T-helper 1 cell treated with Interleukin-12 subunit alpha and Interleukin-12 subunit beta and Interleukin-4 antibody, amounts not matched to agents 30 μg/mL and 1 μg/mL, for 36 hours (primary cell): ENCODE data around the gene SLC12A7.

Experiments used
- H3K27ac Mint-ChIP-seq: one replicate; pipeline ENCODE4 v1.8.0; 2021; ENCODE audit warnings: mild to moderate bottlenecking, mixed read lengths
- H3K27me3 Mint-ChIP-seq: one replicate; pipeline ENCODE4 v1.8.0; 2021; ENCODE audit warnings: low read depth, mixed read lengths
- H3K36me3 Mint-ChIP-seq: one replicate; pipeline ENCODE4 v1.8.0; 2021; ENCODE audit warnings: low read depth, mixed read lengths
- H3K4me1 Mint-ChIP-seq: one replicate; pipeline ENCODE4 v1.8.0; 2021; ENCODE audit warnings: low read depth, mixed read lengths
- H3K4me3 Mint-ChIP-seq: one replicate; pipeline ENCODE4 v1.8.0; 2021; ENCODE audit warnings: mild to moderate bottlenecking, moderate library complexity, mixed read lengths
- H3K9me3 Mint-ChIP-seq: one replicate; pipeline ENCODE4 v1.8.0; 2021; ENCODE audit warnings: mixed read lengths

The SLC12A7 gene

DNA sequence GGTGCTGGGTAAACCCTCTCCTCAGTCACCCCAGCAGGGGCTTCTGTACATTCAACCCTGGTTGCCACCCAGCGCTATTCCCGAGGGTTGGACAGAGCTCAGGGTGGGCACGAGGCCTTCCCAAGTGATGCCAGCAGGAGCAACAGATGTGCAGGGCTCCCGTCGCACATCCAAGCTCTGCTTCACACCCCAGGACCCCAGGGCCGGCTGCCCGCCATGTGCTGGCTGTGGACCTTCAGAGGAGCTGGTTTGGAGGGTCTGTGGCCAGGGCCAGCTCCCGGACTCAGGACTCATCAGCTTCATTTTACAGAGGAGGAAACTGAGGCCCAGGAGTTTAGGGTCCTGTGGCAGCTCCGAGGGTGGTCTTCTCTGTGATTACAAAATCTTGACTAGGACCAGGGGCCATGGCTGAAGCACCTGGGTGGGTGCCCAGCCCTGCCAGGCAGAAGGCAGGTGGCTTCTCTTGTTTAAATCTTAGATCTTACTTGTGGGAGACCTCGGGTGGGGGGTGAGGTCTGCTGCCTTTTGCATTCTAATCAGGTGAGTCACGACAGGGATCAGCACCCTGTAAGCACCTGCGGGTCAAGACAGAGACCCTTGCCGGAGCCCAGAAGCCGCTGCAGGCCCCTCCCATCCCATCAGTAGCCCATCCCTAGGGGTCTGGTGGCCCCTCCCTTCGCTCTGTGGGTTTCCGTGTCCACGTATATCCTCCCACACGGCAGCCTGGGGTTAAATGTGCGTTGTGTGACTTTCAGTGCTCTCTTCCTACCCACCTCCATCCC, 2.1 kb upstream of the SLC12A7 start:
- Mint-ChIP-seq H3K36me3 (peaks cover 3% of the 10 kb centered on the region), H3K4me3 (no peak overlapping the region), H3K9me3 (no peaks in the 10 kb centered on the region), H3K27ac (no peak overlapping the region), H3K4me1 (peaks cover 9% of the 10 kb centered on the region), H3K27me3 (no peaks in the 10 kb centered on the region)

DNA sequence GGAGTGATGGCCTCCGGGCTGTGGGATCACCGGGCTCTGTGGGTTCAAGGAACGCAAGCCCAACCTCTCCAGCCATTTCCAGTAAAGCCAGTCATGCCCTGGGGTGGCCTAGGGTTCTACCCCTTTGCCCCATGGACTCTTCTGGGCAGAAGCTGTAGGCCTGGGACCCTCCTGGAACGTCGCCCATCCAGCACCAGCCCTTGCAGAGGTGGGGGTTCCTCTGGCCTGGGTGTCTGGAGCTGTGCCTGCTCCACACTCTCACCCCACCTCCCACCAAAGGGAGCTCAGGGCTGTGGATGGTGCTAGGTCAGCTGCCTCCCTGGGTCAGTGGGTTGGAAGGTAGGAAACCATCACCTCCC, 1.4 kb upstream of the SLC12A7 start:
- Mint-ChIP-seq H3K4me3 (peak overlapping the region; percentile 31), H3K36me3 (peaks cover 3% of the 10 kb centered on the region), H3K4me1 (peaks cover 13% of the 10 kb centered on the region), H3K9me3 (no peaks in the 10 kb centered on the region), H3K27ac (no peak overlapping the region), H3K27me3 (no peaks in the 10 kb centered on the region)

DNA sequence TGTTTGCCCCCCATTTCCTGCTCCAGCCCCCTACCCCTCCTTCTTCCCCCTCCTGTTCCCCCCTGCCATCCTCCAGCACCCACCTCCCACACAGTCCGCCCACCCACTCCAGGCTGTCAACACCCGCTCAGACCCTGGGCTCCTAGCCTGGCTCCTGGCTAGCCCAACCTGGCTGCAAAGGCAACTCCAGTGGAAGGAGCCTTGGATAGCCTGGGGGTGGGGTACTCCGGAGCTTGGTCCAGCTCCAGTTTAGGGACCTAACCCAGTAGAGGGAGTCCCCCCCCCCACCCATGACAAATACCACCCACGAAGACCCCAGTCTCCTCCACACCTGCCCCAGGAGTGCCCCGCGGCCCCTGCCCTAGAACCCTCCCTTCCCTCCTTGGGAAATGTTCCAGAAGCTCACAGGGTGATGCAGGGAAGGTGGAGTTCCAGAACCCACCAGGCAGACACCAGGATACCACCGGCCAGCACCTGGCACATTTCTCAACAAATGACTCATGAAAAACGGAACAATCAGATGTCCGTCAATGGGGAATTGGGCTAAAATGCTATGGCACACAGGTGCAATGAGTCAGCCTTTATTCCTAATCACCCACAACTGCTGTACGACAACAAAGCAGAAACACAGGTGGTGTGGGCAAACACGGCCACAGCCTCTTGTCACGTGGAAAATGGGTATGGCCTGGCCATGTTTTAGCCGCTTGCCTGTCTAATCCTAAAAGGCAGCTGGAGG, 901 bp upstream of the SLC12A7 start:
- Mint-ChIP-seq H3K9me3 (no peaks in the 10 kb centered on the region), H3K4me3 (peak overlapping the region; percentile 31), H3K27me3 (no peaks in the 10 kb centered on the region), H3K4me1 (peaks cover 17% of the 10 kb centered on the region), H3K27ac (no peak overlapping the region), H3K36me3 (peaks cover 3% of the 10 kb centered on the region)

DNA sequence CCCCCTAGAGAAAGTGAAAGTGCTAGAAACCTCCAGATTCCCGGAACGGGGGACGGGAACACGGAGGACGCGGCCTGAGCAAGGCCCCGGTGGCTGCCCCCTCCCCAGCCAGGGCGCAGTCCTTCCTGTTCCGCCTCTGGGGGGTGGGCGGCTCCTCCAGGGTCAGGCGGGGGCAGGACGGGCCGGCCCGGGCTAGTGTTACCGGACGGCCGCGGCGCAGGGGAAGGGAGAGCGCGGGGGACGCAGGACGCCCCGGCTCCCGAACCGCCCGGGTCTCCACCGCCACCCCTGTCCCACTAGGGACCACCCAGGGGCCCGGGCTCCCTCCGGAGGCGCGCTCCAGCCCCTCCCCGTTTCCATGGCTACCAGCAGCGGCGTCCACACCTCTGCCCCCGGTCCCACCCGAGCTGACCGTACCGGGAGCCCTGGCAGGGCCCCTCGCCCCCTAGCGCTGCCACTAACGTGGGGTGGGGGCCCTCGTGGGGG, 579 bp downstream of the SLC12A7 start:
- Mint-ChIP-seq H3K36me3 (peaks cover 7% of the 10 kb centered on the region), H3K27me3 (no peaks in the 10 kb centered on the region), H3K9me3 (no peaks in the 10 kb centered on the region), H3K4me3 (peak overlapping the region; percentile 91), H3K27ac (peak overlapping the region; percentile 79), H3K4me1 (peaks cover 30% of the 10 kb centered on the region)

DNA sequence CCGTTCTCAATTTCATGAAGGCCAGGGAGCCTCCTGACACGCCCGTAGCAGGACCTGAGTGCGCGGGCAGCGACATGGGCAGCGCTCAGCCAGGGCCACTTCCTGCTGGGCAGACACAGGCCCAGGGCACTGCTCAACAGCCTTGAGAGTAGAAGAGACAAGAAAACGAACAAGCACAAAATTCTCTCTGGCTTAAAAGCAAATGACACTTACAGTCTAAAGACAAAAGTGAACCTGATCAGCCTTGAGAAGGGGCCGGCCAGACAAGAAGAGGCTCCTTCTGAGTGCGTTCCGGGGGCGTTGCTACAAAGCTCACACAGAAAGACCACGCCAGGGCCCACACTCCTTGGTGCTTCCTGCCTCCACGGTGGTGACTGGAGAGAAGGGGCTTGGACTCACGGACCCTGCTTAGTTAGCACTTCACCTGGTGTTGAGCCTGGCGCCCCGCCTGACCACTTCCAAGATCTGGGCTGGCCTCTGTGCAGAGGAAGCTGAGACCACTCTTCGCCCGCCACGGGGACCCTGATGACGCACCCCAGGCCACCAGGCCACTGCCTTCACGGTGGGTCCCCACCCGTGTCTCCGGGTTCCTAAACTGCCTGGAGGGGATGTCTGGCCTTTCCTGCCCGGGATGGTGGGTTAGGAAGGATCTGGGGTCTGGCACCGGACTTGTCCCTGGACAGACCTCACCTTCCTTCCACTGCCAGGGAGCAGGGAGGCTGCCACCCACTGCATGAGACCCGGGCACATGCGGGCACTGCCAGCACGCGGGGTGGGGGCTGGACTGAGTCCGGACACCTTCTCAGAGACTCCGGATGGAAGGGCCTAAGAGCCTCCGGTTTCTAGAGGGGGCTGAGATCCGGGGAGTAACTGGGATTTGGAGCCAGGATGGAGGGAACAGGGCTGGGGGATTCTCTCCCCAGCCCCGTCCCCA, 1.3 kb downstream of the SLC12A7 start:
- H3K4me3 Mint-ChIP-seq: peak overlapping the region; percentile 91
- H3K9me3 Mint-ChIP-seq: no peaks in the 10 kb centered on the region
- peak overlapping the region; percentile 79 for H3K27ac Mint-ChIP-seq
- H3K4me1 Mint-ChIP-seq: peaks cover 36% of the 10 kb centered on the region
- no peaks in the 10 kb centered on the region for H3K27me3 Mint-ChIP-seq
- peaks cover 7% of the 10 kb centered on the region for H3K36me3 Mint-ChIP-seq

DNA sequence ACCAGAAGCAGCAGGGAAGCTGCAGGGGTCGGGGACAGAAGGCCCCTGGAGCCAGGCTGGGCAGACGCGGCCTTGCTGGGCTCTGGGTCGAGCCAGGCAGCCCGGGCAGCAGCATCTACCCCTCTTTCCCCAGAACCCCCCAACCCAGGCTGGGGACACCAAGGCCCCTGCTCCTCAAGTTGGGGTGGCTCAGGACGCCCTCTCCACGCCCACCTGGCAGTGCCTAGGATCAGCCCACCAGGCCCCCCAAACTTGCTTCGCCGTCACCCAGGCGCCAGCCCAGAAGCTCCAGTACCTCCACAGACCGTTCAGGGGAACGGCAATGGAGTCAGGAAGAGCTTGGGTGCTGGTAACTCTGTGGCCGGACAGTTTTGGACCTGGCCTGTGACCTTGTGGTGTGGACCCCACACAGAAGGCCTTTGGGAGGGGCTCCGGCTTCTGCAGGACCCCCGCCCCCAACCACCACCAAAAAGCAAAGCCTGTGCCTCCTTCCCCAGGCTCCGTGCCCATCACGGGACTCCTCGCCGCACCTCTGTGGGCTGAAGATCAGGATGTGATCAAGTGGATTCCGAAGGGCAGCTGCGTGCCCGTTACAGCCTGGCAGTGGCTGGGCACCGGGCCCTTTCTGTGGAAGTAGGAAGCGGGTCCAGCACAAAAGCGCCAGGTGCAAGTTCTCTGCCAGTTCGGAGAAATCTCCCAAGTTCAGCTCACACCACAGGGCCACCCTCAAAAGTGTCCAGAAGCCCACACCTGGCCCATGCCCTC, 2.1 kb downstream of the SLC12A7 start:
- Mint-ChIP-seq H3K4me1 (peaks cover 40% of the 10 kb centered on the region), H3K27me3 (no peaks in the 10 kb centered on the region), H3K36me3 (peaks cover 7% of the 10 kb centered on the region), H3K4me3 (peak overlapping the region; percentile 91), H3K27ac (no peak overlapping the region), H3K9me3 (no peaks in the 10 kb centered on the region)

DNA sequence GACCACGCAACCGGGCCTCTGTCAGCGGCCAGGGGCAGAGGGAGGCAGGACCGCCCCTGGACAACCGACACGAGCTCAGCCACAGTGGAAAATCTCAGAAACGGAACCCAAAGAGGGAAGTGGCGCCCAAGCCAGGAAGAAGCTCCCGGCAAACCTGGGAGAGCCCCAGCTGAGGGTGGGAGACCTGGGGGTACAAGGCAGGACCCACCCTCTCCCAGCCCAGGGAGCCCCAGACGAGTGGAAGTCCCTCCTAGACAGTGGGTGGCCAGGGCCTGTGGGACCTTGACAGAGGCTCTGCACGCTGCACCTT, 3.0 kb downstream of the SLC12A7 start:
- no peaks in the 10 kb centered on the region for H3K27me3 Mint-ChIP-seq

DNA sequence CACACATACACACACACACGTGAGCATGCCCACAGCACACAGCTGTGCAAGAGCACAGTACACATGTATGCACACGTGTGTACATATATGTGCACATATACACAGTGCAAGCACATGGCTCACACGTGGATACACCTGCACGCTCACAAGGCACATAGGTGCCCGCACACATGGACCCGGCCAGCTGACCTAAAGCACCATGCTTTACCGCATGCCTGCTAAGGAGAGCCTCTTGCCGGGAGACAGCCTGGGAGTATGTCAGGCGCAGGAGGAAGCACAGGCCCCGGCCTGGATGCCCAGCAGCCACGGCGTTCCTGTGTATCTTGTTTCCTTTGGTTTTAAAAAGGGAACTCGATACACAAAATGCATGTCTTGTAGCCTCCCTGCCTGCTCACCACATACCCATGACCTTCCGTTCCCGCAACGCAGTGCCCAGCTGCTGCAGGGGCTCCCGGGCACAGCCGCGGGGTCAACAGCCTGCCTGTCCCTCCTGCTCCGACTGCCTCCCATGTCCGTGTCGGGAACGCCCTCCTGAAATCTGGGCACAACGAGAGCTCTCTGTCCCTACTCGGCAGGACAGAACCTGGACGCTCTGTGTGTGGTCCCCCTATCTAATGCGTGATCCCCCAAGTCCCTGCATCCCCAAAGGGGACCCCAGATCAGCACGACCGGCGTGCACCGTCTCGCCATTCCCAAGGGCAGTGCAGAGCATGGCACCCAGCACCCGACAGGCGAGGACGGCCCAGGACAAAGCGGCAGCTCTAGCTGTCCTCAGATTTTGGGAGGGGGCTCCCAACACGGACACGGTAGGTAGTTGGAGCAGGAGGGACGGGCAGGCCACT, 3.6 kb downstream of the SLC12A7 start:
- Mint-ChIP-seq H3K4me3 (peak overlapping the region; percentile 74), H3K27ac (peak overlapping the region; percentile 89), H3K36me3 (peaks cover 12% of the 10 kb centered on the region), H3K9me3 (no peaks in the 10 kb centered on the region), H3K27me3 (no peaks in the 10 kb centered on the region), H3K4me1 (peaks cover 52% of the 10 kb centered on the region)

More for the DNA sequence above, 3.0 kb downstream of the SLC12A7 start:
- Mint-ChIP-seq H3K9me3 (no peaks in the 10 kb centered on the region), H3K4me3 (no peak overlapping the region), H3K27ac (no peak overlapping the region), H3K36me3 (peaks cover 7% of the 10 kb centered on the region), H3K4me1 (peaks cover 47% of the 10 kb centered on the region)

DNA sequence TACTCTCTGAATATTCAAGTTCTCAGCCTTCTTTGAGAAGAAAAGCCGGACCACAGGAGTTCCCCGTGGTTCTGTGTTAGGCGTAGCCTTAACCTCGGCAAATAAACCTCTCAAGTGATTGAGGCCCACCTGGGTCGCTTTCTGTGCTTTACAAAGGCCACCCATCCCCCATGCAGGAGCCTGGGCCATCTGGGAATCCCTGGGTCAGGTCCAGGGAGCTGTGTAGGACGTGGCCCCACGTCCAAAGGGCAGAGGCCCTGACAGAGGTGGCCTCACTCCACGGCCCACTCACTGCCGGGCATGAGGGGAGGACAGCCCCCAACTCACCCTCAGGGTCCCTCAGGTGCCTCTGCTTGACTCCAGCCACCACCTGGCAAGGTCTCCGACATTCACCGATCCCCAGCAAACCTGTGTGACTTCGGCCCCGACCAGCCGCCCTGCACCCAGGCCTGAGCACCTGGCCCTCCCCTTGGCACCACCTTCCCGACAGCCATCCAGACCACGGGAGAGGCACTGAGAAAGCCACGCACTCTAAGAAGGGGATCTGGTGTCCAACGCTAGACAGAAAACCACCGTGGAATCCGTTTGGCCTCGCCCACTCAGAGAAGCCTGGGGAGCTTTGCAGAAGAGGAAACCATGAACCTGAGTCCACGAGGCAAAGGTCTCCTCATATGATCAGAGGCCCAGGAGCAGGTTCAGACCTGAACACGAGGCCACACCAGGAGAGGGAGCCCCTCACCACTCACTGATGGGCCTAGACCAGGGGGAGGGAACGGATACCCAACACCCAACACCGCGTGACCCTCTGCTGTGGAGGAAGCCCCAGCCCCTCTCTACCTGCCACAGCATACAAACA, 4.5 kb downstream of the SLC12A7 start:
- H3K4me1 Mint-ChIP-seq: peaks cover 52% of the 10 kb centered on the region

DNA sequence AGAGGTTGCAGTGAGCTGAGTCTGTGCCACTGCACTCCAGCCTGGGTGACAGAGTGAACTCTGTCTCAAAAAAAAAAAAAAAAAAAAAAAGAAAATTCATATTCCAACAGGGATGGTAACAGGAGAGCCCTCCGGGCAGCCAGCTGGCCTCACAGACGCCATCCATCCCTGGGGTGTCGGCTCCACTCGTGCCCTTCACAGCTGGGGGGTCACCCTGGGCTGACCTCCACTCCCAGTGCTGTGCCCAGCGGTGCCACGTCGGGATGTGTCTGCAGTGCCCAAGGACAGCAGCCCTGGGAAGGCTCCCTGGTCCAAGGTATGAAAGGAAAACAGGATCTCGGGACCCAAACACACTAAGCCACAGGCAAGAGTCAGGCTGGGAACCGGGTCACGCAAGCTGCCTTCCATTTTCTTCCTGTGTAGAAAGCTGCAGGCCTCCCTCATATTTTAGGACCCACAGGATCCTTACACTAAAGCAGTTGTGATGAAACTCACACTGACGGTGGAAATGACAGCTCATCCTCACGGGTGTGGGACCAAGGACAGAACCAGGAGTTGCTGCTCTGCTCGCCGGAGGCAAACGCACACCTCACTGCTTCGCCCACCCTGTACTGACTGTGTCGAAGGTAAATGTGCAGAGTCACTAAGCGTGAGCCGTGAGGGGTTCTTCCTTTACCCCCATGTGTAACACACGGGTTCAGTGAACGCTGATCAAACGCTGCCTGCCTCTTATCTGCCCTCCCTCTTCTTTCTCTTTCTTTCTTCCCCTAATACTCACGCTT, 5.3 kb downstream of the SLC12A7 start:
- peak overlapping the region; percentile 74 for H3K4me3 Mint-ChIP-seq
- no peaks in the 10 kb centered on the region for H3K27me3 Mint-ChIP-seq
- H3K36me3 Mint-ChIP-seq: peaks cover 14% of the 10 kb centered on the region
- H3K27ac Mint-ChIP-seq: peak overlapping the region; percentile 95
- no peaks in the 10 kb centered on the region for H3K9me3 Mint-ChIP-seq
- peaks cover 58% of the 10 kb centered on the region for H3K4me1 Mint-ChIP-seq

More for the DNA sequence above, 4.5 kb downstream of the SLC12A7 start:
- peak overlapping the region; percentile 89 for H3K27ac Mint-ChIP-seq
- no peaks in the 10 kb centered on the region for H3K9me3 Mint-ChIP-seq
- H3K4me3 Mint-ChIP-seq: peak overlapping the region; percentile 74
- no peaks in the 10 kb centered on the region for H3K27me3 Mint-ChIP-seq
- peaks cover 14% of the 10 kb centered on the region for H3K36me3 Mint-ChIP-seq

DNA sequence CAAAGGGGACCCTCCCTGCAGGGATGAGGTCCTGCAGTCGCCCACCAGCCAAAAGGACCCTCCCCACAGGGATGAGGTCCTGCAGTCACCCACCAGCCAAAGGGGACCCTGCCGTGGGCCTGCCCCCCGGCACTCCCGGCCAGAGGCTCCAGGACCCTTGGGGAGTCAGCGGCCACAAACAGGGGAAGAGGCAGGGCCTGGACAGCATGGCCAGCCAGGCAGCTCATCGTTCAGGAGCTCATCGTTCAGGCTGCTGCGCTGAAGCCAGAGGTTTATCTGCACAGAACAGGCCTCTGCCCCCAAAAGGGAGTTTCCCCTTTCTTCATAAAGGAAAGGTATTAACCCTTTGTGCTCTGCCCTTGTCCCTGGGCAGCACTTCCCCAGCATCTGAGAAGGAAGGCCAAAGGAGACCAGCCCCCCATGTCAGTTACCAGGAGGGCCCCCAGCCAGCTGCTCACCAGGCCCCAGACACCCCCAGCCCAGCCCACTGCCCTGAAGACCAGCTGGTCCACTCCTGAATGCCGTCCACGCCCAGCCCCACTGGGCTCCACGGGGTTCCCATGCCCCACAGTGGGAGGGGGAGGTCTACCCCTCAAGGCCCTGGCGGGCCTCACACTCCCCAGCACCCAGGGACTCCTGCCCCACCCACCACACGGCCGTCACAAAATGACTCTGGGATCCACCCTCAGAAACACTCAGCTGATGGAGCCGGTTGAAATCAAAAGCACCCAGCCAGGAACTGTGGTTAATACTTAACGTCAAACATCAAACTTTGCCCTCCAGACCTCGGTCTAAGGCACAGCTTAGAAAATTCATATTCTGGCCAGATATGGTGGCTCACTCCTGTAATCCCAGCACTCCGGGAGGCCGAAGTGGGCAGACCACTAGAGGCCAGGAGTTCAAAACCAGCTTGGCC, 6.3 kb downstream of the SLC12A7 start:
- Mint-ChIP-seq H3K4me3 (peak overlapping the region; percentile 83), H3K27ac (peak overlapping the region; percentile 95), H3K36me3 (peaks cover 14% of the 10 kb centered on the region), H3K9me3 (no peaks in the 10 kb centered on the region), H3K4me1 (peaks cover 57% of the 10 kb centered on the region), H3K27me3 (no peaks in the 10 kb centered on the region)
